Right lobe of liver (tissue), 6 donors: ENCODE data around the gene IL34. TPM values are rescaled to one million over a fixed set of nuclear protein-coding genes. Genes with fewer than 3 reads are reported as not detected.

ENCODE experiments used
- ATAC-seq, 4 donors: fragments of 200-7000 bp; cut with Tn5 transposase; one replicate each; pipeline ENCODE4 v1.9.1; 2020; ENCODE audit warnings: mild to moderate bottlenecking in 4 of 4, moderate library complexity in 4 of 4
- DNase-seq, 3 donors: peaks; one replicate each; pipeline ENCODE4 v3.0.0-alpha.2; 2020
- H3K27ac ChIP-seq, 3 donors: fragments of 200-600 bp; one replicate each; pipeline ENCODE4 v1.8.0; 2022
- H3K27me3 ChIP-seq, 2 donors: fragments of 200-600 bp; one replicate each; pipeline ENCODE4 v1.8.0; 2022
- H3K36me3 ChIP-seq, 4 donors: fragments of 200-600 bp; sonication (generic) in 1 of 4; one replicate each; pipeline versions ENCODE4 v1.5.1 to v1.8.0; 2017 to 2022; ENCODE audit warnings: control low read depth in 1 of 4
- H3K4me1 ChIP-seq, 4 donors: fragments of 200-600 bp; sonication (generic) in 1 of 4; one replicate each; pipeline versions ENCODE4 v1.5.1 to v1.8.0; 2017 to 2022; ENCODE audit warnings: control low read depth in 1 of 4
- H3K4me3 ChIP-seq, 3 donors: fragments of 200-600 bp; one replicate each; pipeline ENCODE4 v1.8.0; 2022
- H3K9me3 ChIP-seq, 4 donors: fragments of 200-600 bp; sonication (generic) in 1 of 4; one replicate each; pipeline versions ENCODE4 v1.5.1 to v1.8.0; 2017 to 2022; ENCODE audit warnings: control low read depth in 1 of 4
- CTCF ChIP-seq, 4 donors: fragments of 200-600 bp in 3 of 4; fragments of 450-650 bp in 1 of 4; IDR thresholded peaks; one replicate each; pipeline versions ENCODE4 v1.5.1 to v1.8.0; 2016 to 2022; ENCODE audit warnings: antibody characterized with exemption in 4 of 4, mild to moderate bottlenecking in 2 of 4
- POLR2A ChIP-seq: fragments of 450-650 bp; IDR thresholded peaks from one replicate; pipeline ENCODE4 v1.6.1; 2017; ENCODE audit warnings: antibody characterized with exemption, mild to moderate bottlenecking
- WGBS: methylation state at CpG from one replicate; pipeline ENCODE4 v1.1.6; 2018; ENCODE audit warnings: low coverage, low lambda C conversion rate; ENCODE audit not compliant: insufficient coverage; ENCODE audit errors: missing lambda C conversion rate; 5-methylcytosine and 5-hydroxymethylcytosine counted together
- intact Hi-C, 2 donors: fragments of 100-400 bp; cut with DNase I; formaldehyde crosslinking; loops; one replicate each; pipeline versions ENCODE4 v1.11.2 to v1.14.1; 2022
- long read RNA-seq: library from polyadenylated mRNA; unstranded; transcript quantifications from one replicate; pipeline ENCODE4 v2.0.0, GENCODE V29; 2019
- total RNA-seq, 6 experiments: library from RNA; depleted of rRNA in 2 of 6; stranded (reverse); fragments of >200 nt in 2 of 6; fragmentation: NEBNext Ultra II Directional in 3 of 6; extraction: Animal tissue kit (Norgen Biotek cat#: 25700) in 3 of 6; gene quantifications; one replicate each; pipeline versions ENCODE4 v1.1.0 to v1.2.4, GENCODE V29; 2016 to 2023
- donor health status: DM: no; HTN: yes; CAD: no.
- donor health status: DM: no; HTN: no; CAD: no.
- donor health status: DM: no; HTN: no; CAD: no.
- donor health status: DM: no; HTN: yes; CAD: no.
- donor health status: DM: no; HTN: yes; CAD: no.

Gene IL34
- 1 to 10 TPM in 1 of 6 experiments, under 1 TPM in 5; 0.27 to 1.1 (median 0.49) TPM for total RNA-seq
- long read RNA-seq, result 0 reads

GRCh38 chr16:70646260-70647241, at the start of gene IL34:
IL34 (plus strand) TSS chr16:70646559; CDS start chr16:70646948, 389 bp downstream.
- ATAC-seq (peak in 1 of 4 donors; percentile 18), DNase-seq (no peak)
- no peaks in the 10 kb centered on the region for H3K27me3 ChIP-seq
- H3K9me3 ChIP-seq, result no peaks in the 10 kb centered on the region
- intact Hi-C loops, result no loop called here
- no peak for TF ChIP-seq CTCF (IDR thresholded peaks at IDR 0.05)
- TF ChIP-seq POLR2A, result no peak
- no peaks in the 10 kb centered on the region for H3K4me1 ChIP-seq
- no peaks in the 10 kb centered on the region for H3K36me3 ChIP-seq
- H3K27ac ChIP-seq, result no peak within 1 kb of the TSS
- 78% methylated on average over 8 of the region's 39 CpGs for WGBS
- H3K4me3 ChIP-seq, result no peak within 1 kb of the TSS

GRCh38 chr16:70597135-70597835, 49.1 kb upstream of the IL34 start:
- H3K36me3 ChIP-seq, result no peaks in the 10 kb centered on the region
- no peaks in the 10 kb centered on the region for H3K27me3 ChIP-seq
- WGBS, result 67% methylated on average over 2 of the region's 4 CpGs
- H3K9me3 ChIP-seq, result no peaks in the 10 kb centered on the region
- TF ChIP-seq CTCF (IDR thresholded peaks at IDR 0.05) (no peak), POLR2A (no peak)
- no peak for DNase-seq
- no peak for ATAC-seq
- no peak overlapping the region for H3K27ac ChIP-seq
- H3K4me1 ChIP-seq, result no peaks in the 10 kb centered on the region
- intact Hi-C loops, result no loop called here
- H3K4me3 ChIP-seq, result no peak overlapping the region

GRCh38 chr16:70598937-70599503, 47.3 kb upstream of the IL34 start:
- H3K27ac ChIP-seq, result no peak overlapping the region
- peak; percentile 40 to 58 (median 43) for ATAC-seq
- intact Hi-C loops, result no loop called here
- TF ChIP-seq POLR2A, result no peak
- TF ChIP-seq CTCF (IDR thresholded peaks at IDR 0.05), result no peak
- no peak for DNase-seq
- H3K27me3 ChIP-seq, result no peaks in the 10 kb centered on the region
- H3K4me1 ChIP-seq, result no peaks in the 10 kb centered on the region
- no peaks in the 10 kb centered on the region for H3K36me3 ChIP-seq
- no peak overlapping the region for H3K4me3 ChIP-seq
- 58% methylated on average over 6 of the region's 6 CpGs for WGBS
- H3K9me3 ChIP-seq, result no peaks in the 10 kb centered on the region

GRCh38 chr16:70600730-70601129, 45.6 kb upstream of the IL34 start:
- no peaks in the 10 kb centered on the region for H3K4me1 ChIP-seq
- ATAC-seq (no peak), DNase-seq (no peak)
- intact Hi-C loops, result no loop called here
- H3K9me3 ChIP-seq, result no peaks in the 10 kb centered on the region
- no peaks in the 10 kb centered on the region for H3K36me3 ChIP-seq
- H3K27me3 ChIP-seq, result no peaks in the 10 kb centered on the region
- no peak overlapping the region for H3K4me3 ChIP-seq
- H3K27ac ChIP-seq, result no peak overlapping the region
- no peak for TF ChIP-seq POLR2A
- TF ChIP-seq CTCF (IDR thresholded peaks at IDR 0.05), result no peak
- 63% methylated on average over 3 of the region's 3 CpGs for WGBS
